Measurements from ENCODE around the gene EIF4E. TPM values are rescaled to one million over a fixed set of nuclear protein-coding genes. Genes with fewer than 3 reads are reported as not detected.
"Not testable (repeated sequence)": the region's sequence is repeated elsewhere in the genome, so short reads cannot be mapped to it uniquely, and the experiment has no call there.

EIF4E gene
- total RNA-seq, 1 donor from 2014 or later: 87.3 TPM

- no peak for DNase-seq
- no peak for TF ChIP-seq CTCF (IDR thresholded peaks at IDR 0.05)
- Mint-ChIP-seq H3K4me3 (peak overlapping the region; percentile 96), H3K4me1 (peaks cover 63% of the 10 kb centered on the region), H3K27ac (peak overlapping the region; percentile 98), H3K36me3 (ENCODE audit: low read depth) (peaks cover 33% of the 10 kb centered on the region), H3K9me3 (no peaks in the 10 kb centered on the region), H3K27me3 (no peaks in the 10 kb centered on the region)
- POLR2A ChIA-PET: interaction anchor here (0.6 to 5.1 kb wide), 17 partner anchors 10 to 880 kb away, joined by 3 to 102 read pairs (median 12); partner anchors contain the start of genes ADH5, METAP1, RAP1GDS1 and STPG2
- peak; percentile 36 for ATAC-seq (ENCODE audit: low read depth)
- CTCF ChIA-PET: interaction anchor here (4.1 kb wide), 1 partner anchor 67 kb away, joined by 25 read pairs; the partner anchor contains the start of gene METAP1
- intact Hi-C loops (cut with micrococcal nuclease): loop anchor here (1.0 to 5.0 kb wide), 4 partner anchors 21 to 667 kb away; partner anchors contain the start of gene RAP1GDS1
Observed at GRCh38 chr4:98928131-98928504, 815 bp downstream of the EIF4E start.

GRCh38 chr4:98926257-98926656 lies 2.7 kb downstream of the EIF4E start:
- CTCF ChIA-PET; H3K27me3 Mint-ChIP-seq; H3K27ac Mint-ChIP-seq; ATAC-seq (ENCODE audit: low read depth); H3K9me3 Mint-ChIP-seq; DNase-seq: not testable (repeated sequence)
- Mint-ChIP-seq H3K36me3 (ENCODE audit: low read depth) (peaks cover 40% of the 10 kb centered on the region), H3K4me1 (peaks cover 61% of the 10 kb centered on the region), H3K4me3 (peak overlapping the region; percentile 38)
- POLR2A ChIA-PET: interaction anchor here (1.9 kb wide), 1 partner anchor 665 kb away, joined by 4 read pairs; the partner anchor contains the start of gene RAP1GDS1
- intact Hi-C loops (cut with micrococcal nuclease): loop anchor here (5.0 kb wide), 1 partner anchor 459 kb away; no protein-coding TSS in a partner anchor

GRCh38 chr4:98921292-98921691 lies 7.6 kb downstream of the EIF4E start:
- Mint-ChIP-seq H3K27ac (no peak overlapping the region), H3K36me3 (ENCODE audit: low read depth) (peaks cover 27% of the 10 kb centered on the region), H3K4me3 (no peak overlapping the region), H3K27me3 (no peaks in the 10 kb centered on the region), H3K9me3 (no peaks in the 10 kb centered on the region), H3K4me1 (peaks cover 64% of the 10 kb centered on the region)
- no peak for DNase-seq
- ChIA-PET POLR2A (interaction anchor here (1.6 to 1.8 kb wide), 2 partner anchors 8 to 74 kb away, joined by 5 read pairs; partner anchors contain the start of genes EIF4E and METAP1), CTCF (interaction anchor here (0.6 kb wide), 1 partner anchor 8 kb away, joined by 3 read pairs; no protein-coding TSS in a partner anchor)
- ATAC-seq (ENCODE audit: low read depth): no peak
- intact Hi-C loops (cut with micrococcal nuclease): no loop called here
- TF ChIP-seq CTCF (IDR thresholded peaks at IDR 0.05): no peak

GRCh38 chr4:98919996-98920395 lies 8.9 kb downstream of the EIF4E start:
- DNase-seq: no peak
- Mint-ChIP-seq H3K4me3 (no peak overlapping the region), H3K27ac (no peak overlapping the region), H3K4me1 (peaks cover 66% of the 10 kb centered on the region), H3K9me3 (no peaks in the 10 kb centered on the region), H3K36me3 (ENCODE audit: low read depth) (peaks cover 22% of the 10 kb centered on the region), H3K27me3 (no peaks in the 10 kb centered on the region)
- ChIA-PET CTCF (no interaction called here), POLR2A (interaction anchor here (1.8 kb wide), 1 partner anchor 9 kb away, joined by 5 read pairs; the partner anchor contains the start of gene EIF4E)
- TF ChIP-seq CTCF (IDR thresholded peaks at IDR 0.05): no peak
- ATAC-seq (ENCODE audit: low read depth): no peak
- intact Hi-C loops (cut with micrococcal nuclease): no loop called here

GRCh38 chr4:98910728-98911127 lies 18.2 kb downstream of the EIF4E start:
- peaks cover 22% of the 10 kb centered on the region for H3K36me3 Mint-ChIP-seq (ENCODE audit: low read depth)
- H3K27ac Mint-ChIP-seq; DNase-seq; ATAC-seq (ENCODE audit: low read depth); H3K27me3 Mint-ChIP-seq; H3K9me3 Mint-ChIP-seq; intact Hi-C loops (cut with micrococcal nuclease); H3K4me3 Mint-ChIP-seq: not testable (repeated sequence)
- CTCF ChIA-PET: interaction anchor here (0.6 kb wide), 1 partner anchor 503 kb away, joined by 3 read pairs; no protein-coding TSS in a partner anchor
- peaks cover 62% of the 10 kb centered on the region for H3K4me1 Mint-ChIP-seq
- POLR2A ChIA-PET: interaction anchor here (0.7 to 1.3 kb wide), 3 partner anchors 14 to 453 kb away, joined by 3 read pairs; partner anchors contain the start of gene EIF4E

- no peak for ATAC-seq (ENCODE audit: low read depth)
- ChIA-PET CTCF (interaction anchor here (1.1 kb wide), 1 partner anchor 85 kb away, joined by 3 read pairs; no protein-coding TSS in a partner anchor), POLR2A (interaction anchor here (0.7 kb wide), 1 partner anchor 452 kb away, joined by 3 read pairs; no protein-coding TSS in a partner anchor)
- Mint-ChIP-seq H3K4me1 (peaks cover 63% of the 10 kb centered on the region), H3K27me3 (no peaks in the 10 kb centered on the region), H3K9me3 (no peaks in the 10 kb centered on the region), H3K27ac (no peak overlapping the region), H3K4me3 (no peak overlapping the region), H3K36me3 (ENCODE audit: low read depth) (peaks cover 24% of the 10 kb centered on the region)
- no peak for TF ChIP-seq CTCF (IDR thresholded peaks at IDR 0.05)
- no peak for DNase-seq
- intact Hi-C loops (cut with micrococcal nuclease): no loop called here
Observed at GRCh38 chr4:98909646-98910401, 19.1 kb downstream of the EIF4E start.
